Activated naive CD8-positive, alpha-beta T cell treated with anti-CD3 and anti-CD28 coated beads, Interleukin-2, amount 50 U/mL, for 16 hours (primary cell): ENCODE results near the gene KCTD5.

ENCODE experiments used
- DNase-seq: peaks from one replicate; pipeline ENCODE4 v3.0.0-alpha.2; 2020; ENCODE audit warnings: low read depth, low spot score

KCTD5 gene

GRCh38 chr16:2751577-2752034, 69.3 kb downstream of the KCTD5 start:
- DNase-seq, result no peak

GRCh38 chr16:2752035-2752849, 69.9 kb downstream of the KCTD5 start, which contains the start of gene SRRM2:
Gene SRRM2 (plus strand): TSS chr16:2752638. CDS start chr16:2756365, 3,727 bp downstream.
- DNase-seq, result peak; percentile 80

- no peak for DNase-seq
Measured at GRCh38 chr16:2752850-2753732, 70.8 kb downstream of the KCTD5 start.

DNA sequence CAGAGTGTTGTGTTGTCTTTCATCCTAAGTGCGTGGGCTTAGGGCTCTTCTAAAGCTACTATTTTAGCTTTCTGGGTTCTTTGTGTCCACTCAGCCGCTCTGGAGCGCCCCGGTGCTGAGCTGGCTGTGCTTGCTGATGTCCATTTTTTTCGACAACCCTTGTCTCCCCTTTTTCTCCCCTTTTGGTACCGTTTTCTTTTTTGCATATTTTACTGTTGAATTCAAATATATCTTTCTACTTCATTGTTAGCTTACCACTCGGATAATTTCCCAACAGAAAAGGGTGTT, 71.4 kb downstream of the KCTD5 start:
- no peak for DNase-seq

- no peak for DNase-seq
Measured at GRCh38 chr16:2755158-2755557, 72.8 kb downstream of the KCTD5 start.

DNA sequence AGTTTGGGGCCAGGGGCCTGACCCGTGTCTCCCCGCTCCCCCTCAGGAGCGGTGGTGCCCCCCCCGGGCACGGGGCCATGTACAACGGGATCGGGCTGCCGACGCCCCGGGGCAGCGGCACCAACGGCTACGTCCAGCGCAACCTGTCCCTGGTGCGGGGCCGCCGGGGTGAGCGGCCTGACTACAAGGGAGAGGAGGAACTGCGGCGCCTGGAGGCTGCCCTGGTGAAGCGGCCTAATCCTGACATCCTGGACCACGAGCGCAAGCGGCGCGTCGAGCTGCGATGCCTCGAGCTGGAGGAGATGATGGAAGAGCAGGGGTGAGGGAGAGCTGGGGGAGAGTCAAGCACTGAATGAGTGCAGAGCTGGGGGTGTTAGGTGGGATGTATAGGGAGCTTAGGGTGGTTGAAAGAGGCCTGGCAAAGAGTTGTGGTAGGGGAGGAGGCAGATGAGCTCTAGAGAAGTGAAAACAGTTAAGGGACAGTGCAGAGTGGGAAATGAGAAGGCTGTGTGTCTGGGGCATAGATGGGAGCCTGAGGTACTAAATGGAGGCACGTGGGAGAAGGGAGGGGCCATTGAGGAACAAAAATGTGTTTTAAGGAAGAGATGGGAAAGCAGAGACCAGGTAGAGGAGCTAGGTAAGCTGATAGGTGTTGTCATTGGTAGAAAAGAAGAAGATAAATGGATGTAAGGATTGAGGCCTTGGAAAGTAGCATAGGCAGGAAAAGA, 74.1 kb downstream of the KCTD5 start:
- DNase-seq, result no peak

GRCh38 chr16:2757344-2757743, 75.0 kb downstream of the KCTD5 start:
- DNase-seq, result no peak
